WTC11 (cell line): Measurements from ENCODE around the gene FKBP4. TPM values are rescaled to one million over a fixed set of nuclear protein-coding genes. Genes with fewer than 3 reads are reported as not detected.

Experiments
- ATAC-seq: fragments of 200-7000 bp; cut with Tn5 transposase; 2 replicates; pipeline ENCODE4 v1.10.0; 2021; ENCODE audit warnings: mild to moderate bottlenecking, moderate library complexity
- CTCF ChIA-PET: fragments of 300-600 bp; sonication (Branson Sonifier 250); formaldehyde crosslinking; loops from one replicate; lab custom pipeline; 2021; ENCODE audit warnings: antibody characterized with exemption; lab: Charles Lee
- POLR2A ChIA-PET: fragments of 350-600 bp; sonication (Branson Sonifier 250); formaldehyde crosslinking; loops from one replicate; lab custom pipeline; 2021; ENCODE audit warnings: antibody characterized with exemption; lab: Charles Lee
- DNase-seq: peaks from one replicate; pipeline ENCODE4 v3.0.0; 2021; ENCODE audit warnings: low spot score
- H3K27ac Mint-ChIP-seq: 2 replicates; pipeline ENCODE4 v1.8.0; 2021; ENCODE audit warnings: mixed read lengths
- H3K27me3 Mint-ChIP-seq: 2 replicates; pipeline ENCODE4 v1.8.0; 2021; ENCODE audit warnings: low read depth, mild to moderate bottlenecking, moderate library complexity, mixed read lengths
- H3K36me3 Mint-ChIP-seq: 2 replicates; pipeline ENCODE4 v1.8.0; 2021; ENCODE audit warnings: mixed read lengths
- H3K4me1 Mint-ChIP-seq: 2 replicates; pipeline ENCODE4 v1.8.0; 2022; ENCODE audit warnings: mixed read lengths
- H3K4me3 Mint-ChIP-seq: 2 replicates; pipeline ENCODE4 v1.8.0; 2021; ENCODE audit warnings: mild to moderate bottlenecking, moderate library complexity, mixed read lengths
- H3K9me3 Mint-ChIP-seq: 2 replicates; pipeline ENCODE4 v1.8.0; 2021; ENCODE audit warnings: mixed read lengths
- AFF4 ChIP-seq: sonication (generic); formaldehyde crosslinking; IDR thresholded peaks from 2 replicates; pipeline ENCODE4 v1.8.1; 2023; ENCODE audit warnings: mild to moderate bottlenecking, missing genetic modification reagents, borderline replicate concordance
- ELF4 ChIP-seq: sonication (generic); formaldehyde crosslinking; IDR thresholded peaks from 2 replicates; pipeline ENCODE4 v1.8.1; 2022; ENCODE audit warnings: low read depth, mild to moderate bottlenecking, moderate library complexity, missing genetic modification reagents
- FOXJ3 ChIP-seq: sonication (generic); formaldehyde crosslinking; IDR thresholded peaks from 2 replicates; pipeline ENCODE4 v1.9.0; 2021; ENCODE audit warnings: missing genetic modification reagents, mild to moderate bottlenecking, borderline replicate concordance
- FOXK1 ChIP-seq: sonication (generic); formaldehyde crosslinking; IDR thresholded peaks from 2 replicates; pipeline ENCODE4 v1.8.0; 2022; ENCODE audit warnings: mild to moderate bottlenecking, moderate library complexity, missing genetic modification reagents
- FOXP1 ChIP-seq: sonication (generic); formaldehyde crosslinking; IDR thresholded peaks from 2 replicates; pipeline ENCODE4 v1.8.0; 2022; ENCODE audit warnings: missing genetic modification reagents, mild to moderate bottlenecking, moderate library complexity, borderline replicate concordance
- FOXP4 ChIP-seq: sonication (generic); formaldehyde crosslinking; IDR thresholded peaks from 2 replicates; pipeline ENCODE4 v1.8.0; 2022; ENCODE audit warnings: mild to moderate bottlenecking, missing genetic modification reagents
- IRF1 ChIP-seq: sonication (generic); formaldehyde crosslinking; IDR thresholded peaks from 2 replicates; pipeline ENCODE4 v1.8.0; 2023; ENCODE audit warnings: missing genetic modification reagents
- JAZF1 ChIP-seq: fragments of 250-450 bp; sonication (Bioruptor Pico); IDR thresholded peaks from 2 replicates; pipeline ENCODE4 v1.9.0; 2021; ENCODE audit warnings: moderate library complexity, mild to moderate bottlenecking, inconsistent platforms
- JUN ChIP-seq: sonication (generic); formaldehyde crosslinking; IDR thresholded peaks from 2 replicates; pipeline ENCODE4 v1.8.0; 2023; ENCODE audit warnings: mild to moderate bottlenecking, missing genetic modification reagents
- NFE2L1 ChIP-seq: sonication (generic); formaldehyde crosslinking; IDR thresholded peaks from 2 replicates; pipeline ENCODE4 v1.8.1; 2023; ENCODE audit warnings: missing genetic modification reagents
- RORB ChIP-seq: fragments of 250-450 bp; sonication (Bioruptor Pico); IDR thresholded peaks from 2 replicates; pipeline ENCODE4 v1.9.0; 2021; ENCODE audit warnings: mild to moderate bottlenecking
- SMAD4 ChIP-seq: sonication (generic); formaldehyde crosslinking; IDR thresholded peaks from 2 replicates; pipeline ENCODE4 v1.8.0; 2022; ENCODE audit warnings: mild to moderate bottlenecking, missing genetic modification reagents
- TEAD4 ChIP-seq: sonication (generic); formaldehyde crosslinking; IDR thresholded peaks from 2 replicates; pipeline ENCODE4 v1.8.0; 2022; ENCODE audit warnings: mild to moderate bottlenecking, missing genetic modification reagents
- USF1 ChIP-seq: sonication (generic); formaldehyde crosslinking; IDR thresholded peaks from 2 replicates; pipeline ENCODE4 v1.8.0; 2022; ENCODE audit warnings: mild to moderate bottlenecking, missing genetic modification reagents
- USF2 ChIP-seq: sonication (generic); formaldehyde crosslinking; IDR thresholded peaks from 2 replicates; pipeline ENCODE4 v1.8.1; 2023; ENCODE audit warnings: mild to moderate bottlenecking, missing genetic modification reagents, moderate library complexity
- ZNF121 ChIP-seq: sonication (generic); formaldehyde crosslinking; IDR thresholded peaks from 2 replicates; pipeline ENCODE4 v1.8.0; 2023; ENCODE audit warnings: missing genetic modification reagents
- ZNF263 ChIP-seq: sonication (generic); formaldehyde crosslinking; IDR thresholded peaks from 2 replicates; pipeline ENCODE4 v1.8.1; 2022; ENCODE audit warnings: low read depth, mild to moderate bottlenecking, moderate library complexity, missing genetic modification reagents
- ZNF671 ChIP-seq: fragments of 250-450 bp; sonication (Bioruptor Pico); IDR thresholded peaks from 2 replicates; pipeline ENCODE4 v1.8.0; 2021; ENCODE audit warnings: mild to moderate bottlenecking
- total RNA-seq: library from RNA; stranded (reverse); gene quantifications from 3 replicates; pipeline ENCODE4 v1.2.3, GENCODE V29; 2021
- TF ChIP-seq, protein P1 (sequence below): sonication (generic); formaldehyde crosslinking; IDR thresholded peaks from 2 replicates; pipeline ENCODE4 v1.8.0; 2022; ENCODE audit warnings: missing genetic modification reagents

The FKBP4 gene
- total RNA-seq, 1 experiment from 2014 or later = 257 TPM

DNA sequence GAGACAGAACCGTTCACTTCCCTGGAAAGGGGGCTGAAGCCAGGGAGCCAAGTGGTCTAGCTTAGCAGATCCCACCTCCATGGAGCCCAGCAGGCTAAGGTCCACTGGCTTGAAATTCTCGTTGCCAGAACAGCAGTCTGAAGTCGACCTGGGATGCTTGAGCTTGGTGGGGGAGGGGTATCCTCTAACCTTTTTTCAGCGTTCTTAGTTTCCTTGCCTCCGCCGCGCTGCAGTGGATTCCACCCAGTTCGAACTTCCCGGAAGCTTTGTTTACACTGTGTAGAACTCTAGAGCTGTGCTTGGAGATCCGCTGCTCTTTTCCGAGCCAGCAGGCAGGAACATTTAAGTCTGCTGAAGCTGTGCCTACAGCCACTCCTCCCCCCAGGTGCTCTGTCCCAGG is 45.2 kb upstream of the FKBP4 start:
- Mint-ChIP-seq H3K27me3 (peaks cover 39% of the 10 kb centered on the region), H3K4me1 (peaks cover 47% of the 10 kb centered on the region), H3K36me3 (no peaks in the 10 kb centered on the region), H3K4me3 (peak overlapping the region; percentile 13; the same call in 1 of the 2 replicates), H3K27ac (no peak overlapping the region), H3K9me3 (no peaks in the 10 kb centered on the region)
- no peak for TF ChIP-seq USF1
- no peak for TF ChIP-seq ELF4 (CRISPR knock-in tag)
- no peak for TF ChIP-seq ZNF671 (CRISPR knock-in tag)
- TF ChIP-seq USF2 (CRISPR knock-in tag) = no peak
- no peak for TF ChIP-seq SMAD4
- TF ChIP-seq JAZF1 (CRISPR knock-in tag) = no peak
- TF ChIP-seq, protein P1, sequence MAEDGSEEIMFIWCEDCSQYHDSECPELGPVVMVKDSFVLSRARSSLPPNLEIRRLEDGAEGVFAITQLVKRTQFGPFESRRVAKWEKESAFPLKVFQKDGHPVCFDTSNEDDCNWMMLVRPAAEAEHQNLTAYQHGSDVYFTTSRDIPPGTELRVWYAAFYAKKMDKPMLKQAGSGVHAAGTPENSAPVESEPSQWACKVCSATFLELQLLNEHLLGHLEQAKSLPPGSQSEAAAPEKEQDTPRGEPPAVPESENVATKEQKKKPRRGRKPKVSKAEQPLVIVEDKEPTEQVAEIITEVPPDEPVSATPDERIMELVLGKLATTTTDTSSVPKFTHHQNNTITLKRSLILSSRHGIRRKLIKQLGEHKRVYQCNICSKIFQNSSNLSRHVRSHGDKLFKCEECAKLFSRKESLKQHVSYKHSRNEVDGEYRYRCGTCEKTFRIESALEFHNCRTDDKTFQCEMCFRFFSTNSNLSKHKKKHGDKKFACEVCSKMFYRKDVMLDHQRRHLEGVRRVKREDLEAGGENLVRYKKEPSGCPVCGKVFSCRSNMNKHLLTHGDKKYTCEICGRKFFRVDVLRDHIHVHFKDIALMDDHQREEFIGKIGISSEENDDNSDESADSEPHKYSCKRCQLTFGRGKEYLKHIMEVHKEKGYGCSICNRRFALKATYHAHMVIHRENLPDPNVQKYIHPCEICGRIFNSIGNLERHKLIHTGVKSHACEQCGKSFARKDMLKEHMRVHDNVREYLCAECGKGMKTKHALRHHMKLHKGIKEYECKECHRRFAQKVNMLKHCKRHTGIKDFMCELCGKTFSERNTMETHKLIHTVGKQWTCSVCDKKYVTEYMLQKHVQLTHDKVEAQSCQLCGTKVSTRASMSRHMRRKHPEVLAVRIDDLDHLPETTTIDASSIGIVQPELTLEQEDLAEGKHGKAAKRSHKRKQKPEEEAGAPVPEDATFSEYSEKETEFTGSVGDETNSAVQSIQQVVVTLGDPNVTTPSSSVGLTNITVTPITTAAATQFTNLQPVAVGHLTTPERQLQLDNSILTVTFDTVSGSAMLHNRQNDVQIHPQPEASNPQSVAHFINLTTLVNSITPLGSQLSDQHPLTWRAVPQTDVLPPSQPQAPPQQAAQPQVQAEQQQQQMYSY (CRISPR knock-in tag) = no peak
- TF ChIP-seq TEAD4 = no peak
- no peak for TF ChIP-seq FOXP1
- no peak for TF ChIP-seq AFF4
- TF ChIP-seq JUN (CRISPR knock-in tag) = no peak
- TF ChIP-seq IRF1 (CRISPR knock-in tag) = no peak
- no peak for TF ChIP-seq NFE2L1
- no peak for TF ChIP-seq FOXP4 (CRISPR knock-in tag)
- TF ChIP-seq RORB (CRISPR knock-in tag) = no peak
- no peak for TF ChIP-seq ZNF121 (CRISPR knock-in tag)
- TF ChIP-seq FOXJ3 (CRISPR knock-in tag) = no peak
- TF ChIP-seq FOXK1 (CRISPR knock-in tag) = no peak
- no peak for TF ChIP-seq ZNF263 (CRISPR knock-in tag)
- no peak for ATAC-seq
- ChIA-PET CTCF (interaction anchor here (0.8 to 7.2 kb wide), 8 partner anchors 10 to 135 kb away, joined by 3 to 95 read pairs (median 6); no protein-coding TSS in a partner anchor), POLR2A (no interaction called here)
- no peak for DNase-seq
